ENCODE data around the gene ITGAL.

ITGAL gene

GRCh38 chr16:30558789-30559377 lies 86.3 kb downstream of the ITGAL start:
- H3K27ac ChIP-seq = peak overlapping the region in 1 of 2 donors; percentile 94
- TF ChIP-seq CTCF (IDR thresholded peaks at IDR 0.05) = no peak
- peak overlapping the region; percentile 96 for H3K4me3 ChIP-seq
- no peak for DNase-seq (ENCODE audit: low spot score)

GRCh38 chr16:30559690-30560089 lies 87.1 kb downstream of the ITGAL start:
- DNase-seq (ENCODE audit: low spot score) = no peak
- H3K4me3 ChIP-seq = no peak overlapping the region
- TF ChIP-seq CTCF (IDR thresholded peaks at IDR 0.05) = no peak
- no peak overlapping the region for H3K27ac ChIP-seq

GRCh38 chr16:30561089-30561816 lies 88.7 kb downstream of the ITGAL start:
- H3K27ac ChIP-seq = peak overlapping the region in 1 of 2 donors; percentile 61
- H3K4me3 ChIP-seq = peak overlapping the region; percentile 69
- DNase-seq (ENCODE audit: low spot score) = no peak
- TF ChIP-seq CTCF (IDR thresholded peaks at IDR 0.05) = no peak

GRCh38 chr16:30562021-30562420 lies 89.5 kb downstream of the ITGAL start:
- Histone ChIP-seq H3K27ac (no peak overlapping the region), H3K4me3 (no peak overlapping the region)
- TF ChIP-seq CTCF (IDR thresholded peaks at IDR 0.05) = no peak
- DNase-seq (ENCODE audit: low spot score) = no peak

GRCh38 chr16:30565526-30565925 lies 93.0 kb downstream of the ITGAL start:
- no peak for DNase-seq (ENCODE audit: low spot score)
- Histone ChIP-seq H3K27ac (no peak overlapping the region), H3K4me3 (no peak overlapping the region)
- TF ChIP-seq CTCF (IDR thresholded peaks at IDR 0.05) = no peak

- DNase-seq (ENCODE audit: low spot score) = no peak
- Histone ChIP-seq H3K27ac (no peak overlapping the region), H3K4me3 (no peak overlapping the region)
- no peak for TF ChIP-seq CTCF (IDR thresholded peaks at IDR 0.05)
These were observed 93.4 kb downstream of the ITGAL start for GRCh38 chr16:30565984-30566383.

GRCh38 chr16:30566531-30566930 lies 94.0 kb downstream of the ITGAL start:
- no peak for DNase-seq (ENCODE audit: low spot score)
- TF ChIP-seq CTCF (IDR thresholded peaks at IDR 0.05) = no peak
- Histone ChIP-seq H3K4me3 (no peak overlapping the region), H3K27ac (no peak overlapping the region)

Measured in coronary artery (tissue), 2 donors.